Measurements from ENCODE around the gene NAV2. TPM values are rescaled to one million over a fixed set of nuclear protein-coding genes. Genes with fewer than 3 reads are reported as not detected.

Gene NAV2
- polyA plus RNA-seq, 1 donor = 89.1 TPM

DNA sequence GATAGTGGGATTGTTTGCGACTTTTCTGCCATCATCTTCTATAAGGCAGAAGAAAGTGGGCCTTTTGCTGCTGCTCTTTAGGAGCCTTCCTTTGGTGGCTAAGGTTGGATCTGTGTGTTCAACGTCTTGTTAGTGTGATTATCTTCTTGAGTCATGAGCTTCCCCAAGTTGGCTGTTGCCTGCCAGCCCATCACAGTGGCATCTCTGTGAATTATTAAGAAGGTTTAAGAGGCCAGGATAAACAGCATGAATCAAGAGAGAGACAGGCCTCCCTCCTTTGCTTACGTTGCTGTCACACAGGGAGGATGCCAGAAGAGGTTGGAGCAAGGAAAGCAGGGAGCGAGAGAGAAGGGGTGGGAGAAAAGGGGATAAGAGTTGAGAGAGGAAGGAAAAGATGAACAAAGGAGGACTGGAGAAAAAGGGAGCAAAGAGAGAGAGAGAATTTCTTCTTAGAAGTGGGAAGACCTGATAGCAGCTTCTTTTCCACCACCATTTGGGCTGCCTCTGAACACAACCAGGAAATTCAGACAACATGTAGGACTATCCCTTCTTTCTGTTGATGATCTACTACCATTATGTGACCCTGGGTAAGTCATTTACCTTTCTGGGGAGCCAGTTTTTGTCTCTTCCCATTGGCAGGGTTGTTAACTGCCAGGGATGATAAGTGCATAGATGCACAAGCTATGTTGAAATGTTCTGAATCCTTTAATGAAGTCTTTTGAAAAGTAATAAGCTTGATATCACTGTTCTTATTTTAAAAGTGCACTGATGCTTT lies 126.5 kb downstream of the NAV2 start:
- no peak for DNase-seq

DNA sequence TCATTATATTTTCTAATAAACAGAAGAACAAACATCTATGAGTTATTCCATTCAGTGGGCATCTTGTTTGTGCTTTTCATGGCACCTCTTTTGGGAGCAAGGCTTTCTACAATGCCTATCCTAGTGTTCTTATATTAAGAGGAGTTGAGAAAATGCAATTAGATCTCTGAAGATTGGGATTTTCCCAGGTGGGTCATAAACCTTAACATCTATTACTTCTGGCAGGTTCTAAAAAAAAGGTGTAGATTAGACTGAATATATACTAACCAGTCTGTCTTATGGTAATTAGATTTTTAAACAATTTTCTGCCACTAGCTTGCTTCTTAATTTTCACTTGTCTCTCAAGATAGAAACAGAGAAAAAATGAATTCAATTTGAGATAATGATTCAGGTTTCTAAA lies 128.3 kb downstream of the NAV2 start:
- DNase-seq = no peak

DNA sequence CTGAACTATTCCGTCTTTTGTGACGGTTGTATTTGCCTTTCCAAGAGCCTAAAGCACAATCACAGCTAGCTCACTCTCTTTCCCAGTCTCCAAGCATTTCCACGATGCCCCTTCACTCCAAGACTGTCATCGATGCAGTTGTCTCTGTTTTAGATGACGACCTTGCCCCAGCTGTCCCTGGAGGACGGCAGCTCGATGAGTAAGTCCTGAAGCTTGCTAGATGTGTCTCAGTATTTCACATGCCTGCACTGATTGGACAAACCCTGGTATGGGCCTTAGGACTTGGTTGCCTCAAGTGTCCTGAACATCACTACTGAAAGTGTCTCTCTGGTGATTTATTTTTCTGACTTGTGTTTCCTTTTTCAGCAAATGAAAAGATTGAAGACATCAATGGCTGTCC lies 129.9 kb downstream of the NAV2 start:
- no peak for DNase-seq

DNA sequence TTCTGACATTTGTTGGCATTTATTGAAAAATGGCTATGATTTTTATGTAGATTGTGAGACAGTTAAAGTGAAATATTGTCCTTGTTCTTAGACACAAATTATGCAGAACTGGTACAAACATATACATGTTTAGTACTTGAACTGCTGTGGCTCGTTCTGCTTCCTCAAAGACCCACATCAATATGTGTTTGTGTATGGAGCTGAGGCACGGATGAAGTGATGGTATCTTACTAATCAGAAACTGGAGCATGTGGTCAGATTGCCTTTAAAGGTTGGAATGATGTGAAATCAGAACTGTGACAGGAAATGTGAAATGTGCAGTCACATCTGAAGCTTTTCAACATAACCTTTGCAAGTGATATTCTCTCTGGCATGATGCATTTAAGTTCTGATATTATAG lies 130.4 kb downstream of the NAV2 start:
- no peak for DNase-seq

DNA sequence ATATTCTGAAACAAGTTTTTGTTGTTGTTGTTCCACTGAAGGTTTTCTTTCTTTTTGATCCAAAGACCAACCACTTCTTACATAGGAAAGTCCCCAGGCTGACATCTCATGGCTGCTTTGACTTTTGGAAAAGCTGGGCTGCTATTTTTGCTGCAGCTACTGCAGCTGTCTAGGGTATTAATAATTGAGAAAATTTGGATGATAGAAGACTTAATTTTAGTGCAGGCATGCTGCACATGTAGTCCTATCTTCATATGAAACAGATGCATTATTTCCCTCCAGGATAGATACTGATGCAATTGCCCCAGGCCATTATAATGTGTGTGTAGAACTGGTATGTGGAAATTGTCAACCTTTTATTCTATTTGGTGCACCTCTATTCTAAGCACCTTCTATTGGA lies 131.4 kb downstream of the NAV2 start:
- DNase-seq = no peak

DNA sequence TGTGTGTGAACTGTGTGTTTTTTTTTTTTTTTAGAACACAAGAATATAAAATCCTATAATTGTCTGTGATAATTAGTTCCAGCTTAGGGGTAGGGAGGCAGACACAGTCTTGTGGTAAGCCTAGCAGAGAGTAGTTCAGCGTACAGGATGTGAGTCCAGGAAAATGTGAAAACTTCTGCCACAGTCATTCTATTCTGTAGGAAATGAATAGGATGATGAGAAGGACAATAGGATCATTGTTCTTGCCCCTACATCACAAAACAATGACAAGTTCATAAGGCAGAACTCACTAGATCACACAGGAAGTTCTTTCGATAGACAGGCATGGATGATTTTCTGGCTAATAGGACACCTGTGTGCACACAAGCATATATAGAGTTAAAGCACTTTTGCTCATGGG lies 132.2 kb downstream of the NAV2 start:
- DNase-seq = no peak

DNA sequence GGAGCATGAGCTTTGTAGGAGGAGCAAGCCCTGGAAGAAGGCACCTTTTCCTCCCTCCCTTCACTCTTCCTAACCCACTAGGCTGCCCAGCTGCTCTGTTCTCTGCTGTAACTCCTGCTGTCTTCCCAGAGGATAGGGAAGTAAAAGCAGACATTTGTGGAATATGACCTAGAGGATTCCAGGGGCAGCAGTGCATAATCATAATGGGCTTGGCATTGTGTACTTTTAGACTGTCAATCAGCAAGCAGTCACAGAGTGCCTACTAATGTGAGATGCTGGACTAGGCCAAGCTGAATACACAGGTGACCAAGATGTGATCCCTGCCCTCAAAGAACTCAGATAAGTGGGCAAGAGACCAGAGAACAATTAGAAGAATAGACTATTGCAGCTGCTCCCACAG lies 133.0 kb downstream of the NAV2 start:
- no peak for DNase-seq

DNA sequence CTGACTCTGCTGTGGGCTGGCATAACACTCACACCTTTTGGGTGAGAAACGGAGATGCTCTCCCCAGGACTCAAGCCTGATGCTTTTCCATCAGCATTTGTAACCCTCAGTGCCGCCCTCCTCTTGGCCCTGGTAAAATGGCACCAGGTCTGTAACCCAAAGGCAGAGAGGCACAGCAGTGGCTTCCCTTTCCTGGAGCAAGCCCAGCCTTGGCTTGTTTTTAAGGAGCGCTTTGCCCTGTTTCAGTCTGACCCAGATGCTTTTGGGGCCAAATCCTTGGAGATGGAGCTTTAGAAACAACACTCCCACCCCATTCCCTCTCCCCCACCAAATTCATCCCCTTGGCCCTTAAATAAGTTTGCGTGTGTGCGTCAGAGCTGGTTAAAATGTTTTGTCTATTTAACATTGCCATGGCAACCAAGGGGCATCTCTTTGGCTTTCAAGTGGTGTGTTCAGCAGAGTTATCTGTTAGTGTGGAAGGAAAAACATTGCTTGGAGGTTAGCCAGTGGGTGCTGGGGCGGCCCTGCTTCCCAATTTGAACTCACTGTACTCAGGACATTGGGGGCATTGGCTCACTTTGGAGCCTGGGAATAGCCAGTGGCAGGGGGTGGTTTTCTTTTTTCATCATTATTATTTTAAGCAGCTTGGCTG lies 134.1 kb downstream of the NAV2 start:
- DNase-seq = no peak

DNA sequence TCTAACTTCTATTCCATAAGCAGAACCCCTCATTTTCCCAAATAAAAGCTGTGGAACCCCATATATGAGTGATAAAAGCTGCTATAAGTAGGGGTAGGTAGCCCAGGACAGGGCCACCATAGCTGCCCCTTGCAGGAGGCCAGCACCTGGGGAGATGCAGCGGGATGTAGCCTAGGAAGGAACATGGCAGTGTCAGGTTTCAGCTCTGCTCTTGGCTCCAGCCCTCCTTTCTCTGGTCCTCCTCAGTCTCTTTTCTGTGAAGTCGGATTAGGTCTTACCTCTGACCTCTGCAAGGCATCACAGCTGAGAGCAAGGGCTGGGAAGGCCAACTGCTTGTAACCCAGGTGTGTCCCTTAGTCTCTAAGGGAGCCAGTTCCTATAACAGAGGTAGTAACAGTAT lies 135.6 kb downstream of the NAV2 start:
- no peak for DNase-seq

DNA sequence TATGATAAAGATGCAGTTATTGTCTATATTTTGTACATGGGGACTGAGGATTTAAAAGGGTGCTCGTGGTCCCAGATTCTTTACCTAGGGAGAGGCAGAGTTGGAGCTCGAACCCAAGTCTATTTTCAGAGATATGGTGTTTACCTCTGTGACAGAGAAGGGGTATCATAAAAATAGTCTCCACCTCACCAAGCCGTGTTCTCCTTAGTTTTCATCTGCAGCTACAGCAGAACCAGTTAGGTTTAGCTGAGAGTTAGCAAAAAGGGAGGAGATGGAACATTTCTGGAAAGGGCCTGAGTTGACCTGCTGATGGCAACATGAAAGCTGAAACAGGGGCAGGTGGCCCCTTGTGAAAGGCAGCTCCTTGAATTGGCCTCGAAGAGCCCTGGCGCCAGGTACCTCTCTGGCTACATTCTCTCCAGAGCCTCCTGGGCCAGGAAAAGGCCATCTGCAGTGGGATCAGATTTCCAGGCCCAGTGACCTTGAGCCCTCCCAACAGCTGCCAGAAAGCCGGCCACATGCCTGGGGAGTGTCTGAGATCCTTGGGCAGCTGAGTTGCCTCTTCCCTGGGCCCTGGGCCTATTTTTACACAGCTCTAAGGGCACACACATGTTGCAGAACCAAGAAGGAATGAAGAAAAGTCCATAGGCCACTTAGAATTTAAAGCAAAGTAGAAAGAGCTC lies 136.6 kb downstream of the NAV2 start:
- DNase-seq = no peak

DNA sequence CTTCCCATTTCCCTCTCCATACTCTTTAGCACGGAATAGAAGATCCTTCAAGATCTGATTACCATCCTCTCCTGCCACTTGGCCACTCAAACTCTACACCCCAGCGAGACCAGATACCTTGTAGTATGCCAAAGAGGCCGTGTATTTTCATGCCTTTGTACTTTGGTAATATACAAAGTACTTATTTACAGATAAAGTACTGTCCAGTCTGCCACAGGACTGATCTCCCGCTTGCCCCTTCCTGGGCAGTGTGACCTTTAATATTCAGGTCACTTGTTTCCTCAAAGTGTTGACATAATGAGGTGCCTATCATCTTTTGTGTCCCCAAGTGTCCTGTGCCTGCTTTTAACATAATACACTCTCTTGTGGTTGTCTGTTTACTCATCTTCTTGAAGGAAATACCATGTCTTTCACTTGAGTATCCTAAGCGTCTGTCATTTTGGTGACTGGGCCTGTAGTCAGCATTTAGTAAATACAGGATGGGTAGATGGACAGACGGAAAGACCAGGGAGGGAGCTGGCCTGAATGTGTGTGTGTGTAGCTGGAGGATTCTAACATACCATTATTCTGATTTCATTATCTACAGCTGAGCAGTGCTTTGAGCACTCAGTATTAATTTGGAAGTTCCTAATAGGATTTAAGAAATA lies 137.4 kb downstream of the NAV2 start:
- no peak for DNase-seq

DNA sequence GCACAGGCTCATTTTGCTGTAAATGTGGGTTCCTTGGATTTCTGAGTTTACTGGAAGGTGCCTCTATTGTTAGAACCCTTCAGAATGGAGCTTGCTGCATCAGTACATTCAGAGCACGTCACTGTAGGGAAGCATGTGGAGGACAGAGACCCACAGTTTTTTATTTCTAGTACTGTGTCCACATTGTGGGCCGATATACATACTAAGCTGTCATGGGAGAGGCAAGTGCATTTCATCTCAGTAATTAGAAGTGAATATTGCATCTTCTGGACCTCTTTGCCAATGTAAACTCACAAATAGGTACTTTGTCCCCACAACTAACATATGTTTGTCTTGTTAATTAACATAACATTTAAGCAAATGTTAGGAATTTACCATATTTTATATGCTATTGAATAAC lies 139.7 kb downstream of the NAV2 start:
- DNase-seq = no peak

DNA sequence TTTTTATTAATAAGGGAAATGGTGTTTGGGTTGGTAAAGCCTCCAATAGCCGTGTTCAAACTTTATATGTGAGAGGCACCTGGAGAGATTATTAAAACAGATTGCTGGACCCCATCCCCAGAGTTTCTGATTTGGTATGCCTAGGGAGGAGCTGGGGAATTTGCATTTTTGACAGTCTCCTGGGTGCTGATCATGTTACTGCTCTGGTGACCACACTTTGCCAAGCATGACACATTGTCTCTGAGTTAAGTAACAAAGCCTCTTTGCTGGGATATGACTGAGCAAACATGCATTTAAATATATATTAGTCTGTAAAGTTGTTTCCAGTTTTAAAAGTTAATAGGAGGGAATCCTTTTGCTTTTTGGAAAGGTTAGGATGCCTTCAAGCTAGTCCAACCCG lies 140.4 kb downstream of the NAV2 start:
- no peak for DNase-seq

DNA sequence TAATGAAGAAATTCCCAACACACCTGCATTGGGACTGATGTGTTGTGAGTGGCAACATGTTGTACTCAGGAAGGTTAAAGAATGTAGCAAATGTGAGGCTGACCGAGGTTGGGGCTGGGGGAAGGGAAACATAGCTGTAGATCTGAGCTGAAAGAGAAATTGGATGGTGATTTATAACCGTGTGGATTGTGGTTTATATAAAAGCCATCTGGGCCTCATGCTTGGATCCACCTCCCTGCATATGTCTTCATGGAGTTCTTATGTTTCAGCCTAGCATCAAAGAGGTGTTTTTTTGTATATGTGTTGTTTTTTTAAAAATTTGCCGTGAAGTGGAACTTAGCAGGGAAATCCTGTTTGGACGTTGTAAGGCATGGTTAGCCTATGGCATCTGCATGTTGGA lies 141.3 kb downstream of the NAV2 start:
- DNase-seq = no peak

DNA sequence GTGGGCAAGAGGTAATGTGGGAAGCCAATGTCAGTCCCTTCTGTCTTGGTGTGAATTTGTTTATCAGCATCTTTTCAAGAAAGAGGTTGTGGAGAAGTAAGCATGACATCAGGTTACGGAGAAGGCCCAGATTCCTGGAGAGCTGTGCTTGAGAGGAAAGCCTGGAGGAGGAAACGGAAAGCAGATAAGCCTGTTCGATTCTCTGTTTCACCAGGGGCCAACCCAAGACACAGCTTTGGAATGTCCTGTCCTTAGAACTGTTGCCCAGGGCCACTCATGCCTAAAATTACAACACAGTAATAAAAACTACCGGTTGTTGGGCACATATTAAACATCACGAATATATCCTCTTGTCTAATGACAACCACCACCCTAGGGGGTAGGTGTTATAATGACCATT lies 148.5 kb downstream of the NAV2 start:
- no peak for DNase-seq

DNA sequence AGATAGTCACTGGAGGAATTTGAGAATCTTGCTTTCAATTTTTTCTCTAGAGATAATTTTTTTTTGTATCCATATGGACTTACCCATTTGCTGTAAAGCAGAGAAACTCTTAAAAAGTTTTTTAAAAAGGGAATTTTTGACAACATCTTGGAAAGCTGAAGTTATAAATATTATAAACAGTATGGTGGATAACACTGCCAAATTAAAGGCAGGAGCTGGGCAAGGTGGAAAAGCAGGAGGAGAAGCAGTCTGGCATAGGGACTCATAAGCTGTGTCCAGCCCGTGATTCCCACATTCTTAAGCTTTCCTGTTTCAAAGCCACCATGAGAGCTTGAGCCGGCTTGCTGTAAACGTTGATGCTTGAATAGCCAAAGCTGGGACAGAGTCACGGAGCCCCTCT lies 149.5 kb downstream of the NAV2 start:
- no peak for DNase-seq

DNA sequence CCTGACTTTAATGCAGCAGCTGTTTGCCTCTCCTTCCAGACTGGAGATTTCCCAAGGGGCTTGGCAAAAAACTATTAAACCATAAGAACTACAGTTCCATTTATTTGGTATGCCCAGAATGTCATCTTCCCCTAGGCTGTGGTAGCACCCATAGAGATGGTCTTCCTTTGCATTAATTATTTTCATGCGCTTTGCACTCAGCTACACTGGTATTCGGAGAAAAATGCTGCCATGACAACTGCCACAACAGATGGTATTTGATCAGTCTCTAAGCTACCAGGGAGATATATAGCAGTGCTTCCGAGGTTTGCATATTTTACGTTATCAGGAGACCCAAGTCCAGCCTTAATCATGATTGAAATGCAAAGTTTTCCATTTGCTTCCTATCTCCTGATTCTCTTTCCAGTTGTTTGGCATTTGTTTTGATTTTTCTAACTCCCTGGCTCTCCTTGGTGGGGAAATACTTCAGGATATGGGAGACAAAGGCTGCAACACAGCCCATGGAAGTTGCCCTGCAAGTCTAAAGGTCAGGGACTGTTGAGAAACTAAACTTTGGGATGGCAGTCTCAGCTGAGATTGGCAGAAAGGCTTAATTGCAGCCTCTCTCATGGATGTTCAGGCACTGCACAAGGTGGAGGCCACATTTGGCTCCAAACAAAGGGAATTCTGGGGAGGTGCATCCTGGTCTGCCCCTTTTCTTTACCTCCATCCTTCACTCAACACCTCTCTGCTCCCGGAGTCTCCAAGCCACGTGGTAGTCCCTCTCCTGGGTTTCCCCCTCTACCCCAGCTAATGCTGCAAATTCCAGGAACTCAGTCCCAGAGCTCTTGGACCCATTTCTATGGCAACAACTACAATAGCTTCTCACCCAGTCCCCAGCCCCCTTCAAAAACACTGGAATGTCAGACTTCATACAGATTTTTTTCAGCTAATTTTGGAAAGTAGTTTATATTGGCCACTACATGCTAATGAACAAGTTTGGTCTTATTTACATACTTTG lies 151.8 kb downstream of the NAV2 start:
- no peak for DNase-seq

DNA sequence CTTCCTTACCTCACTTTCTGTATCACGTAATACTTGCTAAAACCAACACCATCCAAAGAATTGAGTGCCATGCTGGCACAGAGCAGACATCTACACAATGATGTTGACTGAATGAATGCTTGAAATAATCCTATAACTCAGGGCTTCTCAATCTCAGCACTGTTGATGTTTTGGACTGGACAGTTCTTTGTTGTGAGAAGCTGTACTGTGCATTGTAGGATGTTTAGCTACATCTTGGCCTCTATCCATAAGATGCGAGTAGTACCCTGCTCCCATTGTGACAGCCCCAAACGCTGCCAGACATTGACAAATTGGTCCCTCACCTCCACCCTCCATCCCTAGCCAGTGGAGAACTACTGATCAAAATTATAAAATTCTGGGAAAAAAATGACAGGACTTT lies 153.4 kb downstream of the NAV2 start:
- no peak for DNase-seq

DNA sequence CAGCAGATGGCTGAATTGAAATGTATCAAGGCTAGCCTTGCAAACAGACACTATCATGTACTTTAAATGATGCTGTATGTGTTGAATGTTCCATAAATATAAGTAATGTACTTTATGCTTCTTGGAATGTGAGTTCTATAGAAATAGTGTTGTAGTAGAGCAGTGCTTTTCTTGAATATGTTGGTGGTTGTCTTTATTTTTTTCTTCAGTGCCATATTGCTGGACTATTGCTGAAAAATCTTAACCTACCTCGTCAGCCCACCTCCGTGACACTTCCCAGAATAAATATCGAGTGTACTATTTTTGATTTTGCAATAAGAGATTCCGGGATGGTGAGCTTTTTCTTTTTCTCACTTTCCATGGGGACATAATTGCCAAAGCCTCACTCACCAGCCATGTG lies 153.9 kb downstream of the NAV2 start:
- no peak for DNase-seq

DNA sequence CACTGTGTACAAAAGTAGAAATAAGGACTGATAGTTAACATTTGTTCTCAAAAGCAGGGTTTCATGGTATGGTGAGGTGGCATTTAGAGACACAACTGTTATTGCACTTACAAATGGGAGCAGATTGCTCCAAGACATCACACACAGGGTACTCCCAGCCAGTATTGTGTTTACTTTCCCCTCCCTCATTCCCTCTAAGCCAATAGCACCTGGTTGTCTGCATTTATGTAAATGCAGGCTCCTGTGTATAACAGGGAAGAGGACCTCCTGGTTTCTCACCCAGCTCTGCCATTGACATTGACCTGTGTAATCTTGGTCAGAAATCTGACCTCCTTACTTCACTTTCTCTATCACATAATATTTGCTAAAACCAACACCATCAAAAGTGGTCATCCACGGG lies 154.4 kb downstream of the NAV2 start:
- no peak for DNase-seq

DNA sequence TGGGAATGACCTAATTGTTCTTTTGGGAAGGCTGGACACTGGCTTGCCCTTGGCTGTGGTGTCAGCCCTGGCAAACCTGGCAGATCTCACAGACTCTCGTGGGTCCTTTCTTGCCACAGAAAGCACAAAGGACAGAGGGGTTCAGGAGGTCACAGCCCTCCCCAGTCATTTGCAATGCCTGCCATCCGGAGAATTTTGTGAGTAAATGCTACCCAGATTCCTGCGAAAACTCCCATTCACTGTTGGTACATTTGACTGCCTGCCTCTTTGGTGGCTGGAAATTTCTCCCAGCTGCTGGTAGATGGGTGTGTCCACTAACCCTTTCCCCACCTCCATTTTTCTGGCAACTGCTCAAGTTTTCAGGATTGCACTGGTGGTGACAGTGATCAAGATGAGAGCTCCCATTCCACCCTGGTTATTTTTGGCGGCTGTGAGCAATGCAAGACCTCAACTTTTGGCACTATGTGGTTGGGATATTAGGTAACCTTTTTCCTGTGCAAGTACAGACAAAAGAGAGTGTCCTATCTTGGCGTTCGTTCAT lies 155.7 kb downstream of the NAV2 start:
- no peak for DNase-seq

DNA sequence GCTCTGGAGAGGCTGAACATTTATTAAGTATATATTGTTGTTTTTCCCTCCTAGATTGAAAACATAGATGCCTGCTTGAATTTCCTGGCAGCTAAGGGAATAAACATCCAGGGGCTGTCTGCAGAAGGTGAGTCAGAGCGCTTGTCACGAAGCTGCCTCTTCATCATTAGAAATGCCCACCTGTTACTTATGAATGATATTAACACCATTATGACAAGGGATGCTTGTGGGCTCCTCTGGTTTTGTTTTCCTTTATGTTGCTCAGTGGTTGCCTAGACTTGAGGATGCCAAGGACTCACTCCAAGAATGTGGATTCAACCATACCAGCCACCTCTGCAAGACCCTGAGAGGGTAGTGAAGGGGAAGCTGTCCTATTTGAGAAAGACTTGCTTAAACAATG lies 156.2 kb downstream of the NAV2 start:
- DNase-seq = no peak
